MCF 10A (cell line): ENCODE results near the gene CEP350. TPM values are rescaled to one million over a fixed set of nuclear protein-coding genes. Genes with fewer than 3 reads are reported as not detected.
A peak's percentile ranks its signal among the peaks of the same experiment; 100 is the strongest.

Source experiments
- BruUV-seq: library from RNA; stranded (reverse); fragments of 400-500 nt; replicated peaks from 2 replicates; lab custom pipeline; 2021; lab: Mats Ljungman, UMichigan
- CTCF ChIA-PET: fragments of 300-600 bp; sonication (Branson Sonifier 250); formaldehyde crosslinking; extraction: SDS; loops from one replicate; lab custom pipeline; 2021; ENCODE audit warnings: antibody characterized with exemption, inconsistent platforms; lab: Yijun Ruan, JAX
- POLR2A ChIA-PET: fragments of 300-600, 350-650 bp; sonication (Branson Sonifier 250); formaldehyde crosslinking; extraction: SDS; loops from one replicate; lab custom pipeline; 2020; ENCODE audit warnings: antibody characterized with exemption, inconsistent platforms; lab: Yijun Ruan, JAX
- DNase-seq: peaks from one replicate; pipeline ENCODE4 v3.0.0-alpha.2; 2018; ENCODE audit not compliant: unreplicated experiment
- H3K27ac Mint-ChIP-seq: one replicate; pipeline ENCODE4 v1.8.0; 2022; ENCODE audit warnings: mild to moderate bottlenecking, low read depth, mixed read lengths; ENCODE audit not compliant: unreplicated experiment
- H3K27me3 Mint-ChIP-seq: one replicate; pipeline ENCODE4 v1.8.0; 2022; ENCODE audit warnings: mixed read lengths; ENCODE audit not compliant: insufficient read depth, unreplicated experiment
- H3K36me3 Mint-ChIP-seq: one replicate; pipeline ENCODE4 v1.8.0; 2022; ENCODE audit warnings: mild to moderate bottlenecking, moderate library complexity, mixed read lengths; ENCODE audit not compliant: insufficient read depth, unreplicated experiment
- H3K4me1 Mint-ChIP-seq: one replicate; pipeline ENCODE4 v1.8.0; 2022; ENCODE audit warnings: mixed read lengths; ENCODE audit not compliant: insufficient read depth, unreplicated experiment
- H3K4me3 Mint-ChIP-seq: one replicate; pipeline ENCODE4 v1.8.0; 2022; ENCODE audit warnings: mild to moderate bottlenecking, moderate library complexity, mixed read lengths; ENCODE audit not compliant: unreplicated experiment
- H3K9me3 Mint-ChIP-seq: one replicate; pipeline ENCODE4 v1.8.0; 2022; ENCODE audit warnings: mixed read lengths; ENCODE audit not compliant: unreplicated experiment
- intact Hi-C: fragments of 100-400 bp; cut with micrococcal nuclease; formaldehyde crosslinking; loops from 2 replicates; pipeline ENCODE4 v1.14.1; 2022
- total RNA-seq: library from RNA; stranded (reverse); gene quantifications from 2 replicates; pipeline ENCODE4 v1.2.3, GENCODE V29; 2022
- TF ChIP-seq, protein P1 (sequence below): fragments of 200-600 bp; IDR thresholded peaks from one replicate; pipeline ENCODE4 v1.8.0; 2022; ENCODE audit warnings: antibody characterized with exemption, mild to moderate bottlenecking; ENCODE audit not compliant: unreplicated experiment

Gene CEP350
- total RNA-seq, 1 experiment from 2014 or later = 56.4 TPM

DNA sequence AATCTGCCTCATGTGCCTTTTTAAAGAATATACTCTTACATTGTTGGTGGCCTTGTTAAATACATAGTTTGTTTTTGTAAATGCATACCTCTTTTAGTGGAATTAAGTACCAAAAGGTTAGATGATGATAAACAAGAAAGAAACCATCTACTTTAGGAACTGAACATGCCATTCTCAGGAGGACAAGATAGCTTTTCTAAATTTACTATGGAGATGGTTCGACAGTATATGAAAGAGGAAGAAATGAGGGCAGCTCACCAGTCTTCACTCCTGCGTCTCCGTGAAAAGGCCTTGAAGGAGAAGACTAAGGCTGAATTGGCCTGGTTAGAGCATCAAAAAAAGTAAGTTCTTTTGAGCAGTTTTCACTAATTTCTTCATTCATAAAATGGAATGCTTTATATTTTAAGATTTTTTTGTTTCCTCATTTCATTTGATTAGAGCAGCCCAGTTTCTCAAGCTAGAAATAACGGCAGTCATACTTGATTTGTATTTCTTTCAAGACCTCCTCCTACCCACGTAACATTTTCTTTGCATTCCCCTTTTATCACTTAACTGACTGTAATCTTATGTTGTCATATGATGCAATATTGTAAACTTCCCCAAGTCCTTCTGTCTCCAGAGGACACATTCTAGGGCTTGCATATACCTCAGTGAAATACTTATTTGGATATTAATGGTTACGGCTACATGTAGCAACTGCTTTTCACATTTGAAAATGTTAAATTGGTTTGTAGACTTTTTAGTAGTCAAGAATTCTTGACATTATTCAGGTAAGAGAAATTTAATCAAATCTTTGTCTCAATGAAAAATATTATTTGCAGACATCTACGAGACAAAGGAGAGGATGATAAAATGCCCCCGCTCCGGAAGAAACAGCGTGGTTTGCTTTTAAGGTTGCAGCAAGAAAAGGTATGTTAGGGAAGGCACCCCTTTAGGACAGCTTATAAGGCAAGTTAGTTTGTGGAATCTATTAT, 99.3 kb downstream of the CEP350 start:
- no peak for DNase-seq
- BruUV-seq = no TSS peak
- no peak overlapping the region for H3K27ac Mint-ChIP-seq
- H3K4me3 Mint-ChIP-seq = no peak overlapping the region
- H3K27me3 Mint-ChIP-seq = no peaks in the 10 kb centered on the region
- peaks cover 4% of the 10 kb centered on the region for H3K4me1 Mint-ChIP-seq
- H3K9me3 Mint-ChIP-seq = no peaks in the 10 kb centered on the region
- ChIA-PET POLR2A (interaction anchor here (1.4 to 1.6 kb wide), 2 partner anchors 11 to 12 kb away, joined by 3 to 4 read pairs; no protein-coding TSS in a partner anchor), CTCF (interaction anchor here (0.6 to 0.7 kb wide), 2 partner anchors 9 to 672 kb away, joined by 3 to 5 read pairs; no protein-coding TSS in a partner anchor)
- TF ChIP-seq, protein P1, sequence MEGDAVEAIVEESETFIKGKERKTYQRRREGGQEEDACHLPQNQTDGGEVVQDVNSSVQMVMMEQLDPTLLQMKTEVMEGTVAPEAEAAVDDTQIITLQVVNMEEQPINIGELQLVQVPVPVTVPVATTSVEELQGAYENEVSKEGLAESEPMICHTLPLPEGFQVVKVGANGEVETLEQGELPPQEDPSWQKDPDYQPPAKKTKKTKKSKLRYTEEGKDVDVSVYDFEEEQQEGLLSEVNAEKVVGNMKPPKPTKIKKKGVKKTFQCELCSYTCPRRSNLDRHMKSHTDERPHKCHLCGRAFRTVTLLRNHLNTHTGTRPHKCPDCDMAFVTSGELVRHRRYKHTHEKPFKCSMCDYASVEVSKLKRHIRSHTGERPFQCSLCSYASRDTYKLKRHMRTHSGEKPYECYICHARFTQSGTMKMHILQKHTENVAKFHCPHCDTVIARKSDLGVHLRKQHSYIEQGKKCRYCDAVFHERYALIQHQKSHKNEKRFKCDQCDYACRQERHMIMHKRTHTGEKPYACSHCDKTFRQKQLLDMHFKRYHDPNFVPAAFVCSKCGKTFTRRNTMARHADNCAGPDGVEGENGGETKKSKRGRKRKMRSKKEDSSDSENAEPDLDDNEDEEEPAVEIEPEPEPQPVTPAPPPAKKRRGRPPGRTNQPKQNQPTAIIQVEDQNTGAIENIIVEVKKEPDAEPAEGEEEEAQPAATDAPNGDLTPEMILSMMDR = no peak
- intact Hi-C loops = no loop called here
- H3K36me3 Mint-ChIP-seq = peaks cover 85% of the 10 kb centered on the region

DNA sequence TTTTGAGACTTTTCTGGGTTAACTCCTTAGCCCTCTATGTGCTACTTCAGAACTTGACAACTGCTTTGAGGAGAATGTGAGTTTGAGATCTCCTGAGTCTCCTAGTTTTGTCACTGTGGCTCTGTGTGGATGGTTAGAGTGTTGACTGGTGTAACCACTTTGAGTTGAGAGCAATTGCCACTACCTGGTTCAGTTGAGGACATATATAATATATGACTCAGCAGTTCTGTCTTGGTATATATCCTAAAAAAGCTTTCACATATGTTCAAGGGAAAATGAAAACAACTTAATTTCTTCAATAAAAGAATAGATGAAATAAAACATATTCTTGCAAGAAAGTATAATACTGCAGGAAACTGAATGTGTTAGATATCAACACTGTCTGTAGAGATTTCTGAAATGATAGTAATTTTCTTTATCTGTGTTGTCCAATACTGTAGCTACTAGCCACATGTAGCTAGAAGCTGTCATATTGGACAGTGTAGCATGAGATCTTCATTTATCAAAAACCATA, 103.3 kb downstream of the CEP350 start:
- H3K36me3 Mint-ChIP-seq = peaks cover 61% of the 10 kb centered on the region

DNA sequence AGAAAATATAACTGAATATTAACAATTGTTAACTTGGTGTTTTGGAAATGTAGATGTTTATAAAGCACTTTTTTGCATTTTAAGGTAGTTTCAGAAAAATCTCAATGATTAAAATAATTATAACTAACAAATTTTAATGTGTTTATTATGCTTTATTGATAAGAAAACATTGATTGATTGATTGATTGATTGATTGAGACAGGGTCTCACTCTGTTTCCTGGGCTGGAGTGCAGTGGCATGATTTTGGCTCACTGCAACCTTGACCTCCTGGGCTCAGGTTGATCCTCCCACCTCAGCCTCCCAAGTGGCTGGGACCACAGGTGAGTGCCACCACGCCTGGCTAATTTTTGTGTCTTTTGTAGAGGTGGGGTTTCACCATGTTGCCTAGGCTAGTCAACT, 106.4 kb downstream of the CEP350 start:
- intact Hi-C loops = no loop called here

More for the DNA sequence above, 103.3 kb downstream of the CEP350 start:
- peak; percentile 8 for DNase-seq
- H3K4me3 Mint-ChIP-seq = no peak overlapping the region
- TF ChIP-seq, protein P1 = no peak
- ChIA-PET CTCF (interaction anchor here (0.6 to 1.0 kb wide), 3 partner anchors 110 to 160 kb away, joined by 3 to 4 read pairs (median 3); no protein-coding TSS in a partner anchor), POLR2A (interaction anchor here (1.0 to 1.5 kb wide), 2 partner anchors 66 to 176 kb away, joined by 3 to 6 read pairs; partner anchors contain the start of gene TOR1AIP1)
- intact Hi-C loops = no loop called here
- peaks cover 4% of the 10 kb centered on the region for H3K4me1 Mint-ChIP-seq
- no TSS peak for BruUV-seq
- no peaks in the 10 kb centered on the region for H3K27me3 Mint-ChIP-seq
- H3K27ac Mint-ChIP-seq = no peak overlapping the region
- no peaks in the 10 kb centered on the region for H3K9me3 Mint-ChIP-seq

More for the DNA sequence above, 106.4 kb downstream of the CEP350 start:
- ChIA-PET CTCF (interaction anchor here (2.5 kb wide), 1 partner anchor 107 kb away, joined by 5 read pairs; no protein-coding TSS in a partner anchor), POLR2A (interaction anchor here (1.0 kb wide), 1 partner anchor 9 kb away, joined by 3 read pairs; no protein-coding TSS in a partner anchor)
- Mint-ChIP-seq H3K9me3 (no peaks in the 10 kb centered on the region), H3K4me3 (no peak overlapping the region), H3K36me3 (peaks cover 60% of the 10 kb centered on the region), H3K27me3 (no peaks in the 10 kb centered on the region), H3K27ac (no peak overlapping the region), H3K4me1 (peaks cover 4% of the 10 kb centered on the region)
- TF ChIP-seq, protein P1 = no peak
- no TSS peak for BruUV-seq
- DNase-seq = no peak
